B cell (primary cell): ENCODE results near the gene EME1. TPM values are rescaled to one million over a fixed set of nuclear protein-coding genes. Genes with fewer than 3 reads are reported as not detected.

Source experiments
- ATAC-seq: fragments of 200-7000 bp; cut with Tn5 transposase; one replicate; pipeline ENCODE4 v1.10.0; 2021; ENCODE audit warnings: low read depth, mild to moderate bottlenecking, moderate number of reproducible peaks, moderate library complexity
- CTCF ChIA-PET: fragments of 350-600 bp; sonication (Branson Sonifier 250); formaldehyde crosslinking; loops from one replicate; lab custom pipeline; 2021; ENCODE audit warnings: antibody characterized with exemption, inconsistent platforms; lab: Charles Lee
- POLR2A ChIA-PET: fragments of 350-600 bp; sonication (Branson Sonifier 250); formaldehyde crosslinking; loops from one replicate; lab custom pipeline; 2021; ENCODE audit warnings: antibody characterized with exemption; lab: Charles Lee
- DNase-seq: peaks from one replicate; pipeline ENCODE4 v3.0.0; 2013
- H2AFZ ChIP-seq: 2 replicates; pipeline ENCODE4 v1.6.1; 2012; ENCODE audit warnings: mild to moderate bottlenecking, low read depth, low read length; ENCODE audit not compliant: insufficient read depth, poor library complexity, severe bottlenecking
- H3K27ac ChIP-seq, 2 donors: 1 replicate in 1 of 2; 2 replicates in 1 of 2; pipeline ENCODE4 v1.5.1; 2012 to 2013; ENCODE audit warnings: low read length in 2 of 2, mild to moderate bottlenecking in 2 of 2, moderate library complexity in 1 of 2
- H3K27me3 ChIP-seq, 4 experiments: fragments of 200-600 bp in 1 of 4; sonication (generic) in 1 of 4; replicated peaks in 1 of 4; 1 replicate in 2 of 4; 2 replicates in 2 of 4; pipeline versions ENCODE4 v1.6.1 to v1.7.0; 2013 to 2016; ENCODE audit warnings: low read length in 3 of 4, mild to moderate bottlenecking in 2 of 4, mixed read lengths in 1 of 4, moderate library complexity in 1 of 4; ENCODE audit not compliant: insufficient read depth in 4 of 4, control insufficient read depth in 3 of 4; ENCODE audit errors: control extremely low read depth in 1 of 4
- H3K36me3 ChIP-seq, 2 experiments: replicated peaks in 1 of 2; 1 replicate in 1 of 2; 2 replicates in 1 of 2; pipeline versions ENCODE4 v1.6.1 to v1.7.1; 2013; ENCODE audit warnings: low read length in 1 of 2; ENCODE audit not compliant: insufficient read depth in 2 of 2, control insufficient read depth in 1 of 2; ENCODE audit errors: control extremely low read depth in 1 of 2, extremely low read depth in 1 of 2
- H3K4me1 ChIP-seq, 2 donors: fragments of 200-600 bp in 1 of 2; sonication (generic) in 1 of 2; 1 replicate in 1 of 2; 2 replicates in 1 of 2; pipeline versions ENCODE4 v1.5.1 to v1.6.1; 2013 to 2017; ENCODE audit warnings: low read length in 2 of 2; ENCODE audit not compliant: control insufficient read depth in 2 of 2, insufficient read depth in 2 of 2
- H3K4me2 ChIP-seq: replicated peaks from 2 replicates; pipeline ENCODE3; 2012; ENCODE audit warnings: mild to moderate bottlenecking, low read depth, low read length; ENCODE audit not compliant: poor library complexity, severe bottlenecking
- H3K4me3 ChIP-seq, 5 experiments: fragments of 200-600 bp in 1 of 5; sonication (generic) in 1 of 5; 1 replicate in 3 of 5; 2 replicates in 2 of 5; pipeline versions ENCODE4 v1.5.1 to v1.7.0; 2011 to 2016; ENCODE audit warnings: low read length in 4 of 5, mild to moderate bottlenecking in 4 of 5, low read depth in 2 of 5, control low read depth in 1 of 5, moderate library complexity in 1 of 5; ENCODE audit not compliant: insufficient read depth in 1 of 5; ENCODE audit errors: control extremely low read depth in 1 of 5, extremely low read depth in 1 of 5
- H3K79me2 ChIP-seq: fragments of 200-600 bp; sonication (generic); one replicate; pipeline ENCODE4 v1.6.0; 2016; ENCODE audit warnings: low read length; ENCODE audit not compliant: control insufficient read depth, insufficient read depth
- H3K9ac ChIP-seq: fragments of 200-600 bp; sonication (generic); 2 replicates; pipeline ENCODE4 v1.6.1; 2017; ENCODE audit warnings: mild to moderate bottlenecking, low read length, moderate library complexity
- H3K9me3 ChIP-seq, 3 donors: one replicate each; pipeline versions ENCODE4 v1.6.1 to v1.7.1; 2013; ENCODE audit warnings: low read length in 2 of 3; ENCODE audit not compliant: control insufficient read depth in 2 of 3, insufficient read depth in 1 of 3; ENCODE audit errors: control extremely low read depth in 1 of 3
- H4K20me1 ChIP-seq: 2 replicates; pipeline ENCODE4 v1.6.0; 2012; ENCODE audit warnings: mild to moderate bottlenecking, low read length; ENCODE audit not compliant: insufficient read depth, control insufficient read depth, poor library complexity, severe bottlenecking
- H3K27ac Mint-ChIP-seq: one replicate; pipeline ENCODE4 v1.8.0; 2021; ENCODE audit warnings: mixed read lengths
- H3K27me3 Mint-ChIP-seq: one replicate; pipeline ENCODE4 v1.8.0; 2021; ENCODE audit warnings: mixed read lengths
- H3K4me1 Mint-ChIP-seq: one replicate; pipeline ENCODE4 v1.8.0; 2021; ENCODE audit warnings: mixed read lengths
- H3K4me3 Mint-ChIP-seq: one replicate; pipeline ENCODE4 v1.8.0; 2021; ENCODE audit warnings: mixed read lengths
- H3K9me3 Mint-ChIP-seq: one replicate; pipeline ENCODE4 v1.8.0; 2022; ENCODE audit warnings: mixed read lengths; ENCODE audit not compliant: insufficient read depth
- CTCF ChIP-seq: fragments of 200-600 bp; IDR thresholded peaks from one replicate; pipeline ENCODE4 v1.8.0; 2022; ENCODE audit warnings: antibody characterized with exemption, mild to moderate bottlenecking
- EZH2 ChIP-seq: IDR thresholded peaks from 2 replicates; pipeline ENCODE4 v1.6.1; 2012; ENCODE audit warnings: borderline replicate concordance, low read depth, mild to moderate bottlenecking, moderate library complexity, low read length; ENCODE audit not compliant: insufficient read depth, poor library complexity, severe bottlenecking
- WGBS: methylation state at CpG from one replicate; pipeline ENCODE4 v1.1.5; 2013; ENCODE audit warnings: missing lambda C conversion rate; ENCODE audit not compliant: insufficient coverage; 5-methylcytosine and 5-hydroxymethylcytosine counted together
- intact Hi-C: fragments of 100-400 bp; cut with micrococcal nuclease; formaldehyde crosslinking; loops from one replicate; pipeline ENCODE4 v1.10.0; 2022
- polyA plus RNA-seq: library from polyadenylated mRNA; depleted of rRNA; stranded (reverse); fragments of >200 nt; gene quantifications from 2 replicates; pipeline ENCODE4 v1.2.3, GENCODE V29; 2012
- total RNA-seq, 2 donors: library from RNA; stranded (reverse); fragments of 120-200 nt in 1 of 2; gene quantifications; 1 replicate in 1 of 2; 2 replicates in 1 of 2; pipeline versions ENCODE4 v1.2.3 to v1.2.4, GENCODE V29; 2013 to 2022

The EME1 gene
- total and polyA plus RNA-seq, 2 donors (not counting 1 experiment from before 2014, with no cell fraction given): 1.6 to 2.3 TPM

- no peaks in the 10 kb centered on the region for H3K9me3 Mint-ChIP-seq
- H3K27me3 Mint-ChIP-seq: peaks cover 12% of the 10 kb centered on the region
- 85% methylated on average over 2 of the region's 3 CpGs for WGBS
- DNase-seq (no peak), ATAC-seq (no peak)
- H3K4me1 Mint-ChIP-seq: no peaks in the 10 kb centered on the region
- Histone ChIP-seq H3K4me2 (no peak overlapping the region), H3K27ac (no peak overlapping the region), H3K4me1 (no peaks in the 10 kb centered on the region), H3K9me3 (peaks cover 0 to 3% (median 0%) of the 10 kb centered on the region in 3 donors), H3K4me3 (no peak overlapping the region), H2AFZ (no peak overlapping the region), H3K27me3 (peaks cover 0 to 3% (median 0%) of the 10 kb centered on the region in 4 experiments), H3K79me2 (no peaks in the 10 kb centered on the region), H3K36me3 (no peaks in the 10 kb centered on the region), H3K9ac (no peak overlapping the region), H4K20me1 (no peaks in the 10 kb centered on the region)
- no peak overlapping the region for H3K27ac Mint-ChIP-seq
- H3K4me3 Mint-ChIP-seq: no peak overlapping the region
- CTCF ChIA-PET: no interaction called here
- TF ChIP-seq EZH2 (no peak), CTCF (no peak)
- intact Hi-C loops: no loop called here
- POLR2A ChIA-PET: no interaction called here
These were observed 43.3 kb upstream of the EME1 start for GRCh38 chr17:50329716-50330115.

GRCh38 chr17:50330151-50330775 lies 42.8 kb upstream of the EME1 start:
- no peaks in the 10 kb centered on the region for H3K79me2 ChIP-seq
- Mint-ChIP-seq H3K4me3 (no peak overlapping the region), H3K27me3 (peaks cover 12% of the 10 kb centered on the region)

More at GRCh38 chr17:50330151-50330775, 42.8 kb upstream of the EME1 start:
- Histone ChIP-seq H3K4me2 (no peak overlapping the region), H3K4me1 (no peaks in the 10 kb centered on the region), H3K9me3 (peaks cover 0 to 3% (median 0%) of the 10 kb centered on the region in 3 donors), H3K4me3 (no peak overlapping the region), H3K36me3 (no peaks in the 10 kb centered on the region), H3K27me3 (peaks cover 0 to 3% (median 0%) of the 10 kb centered on the region in 4 experiments), H4K20me1 (no peaks in the 10 kb centered on the region), H3K9ac (no peak overlapping the region), H2AFZ (no peak overlapping the region), H3K27ac (no peak overlapping the region)
- no peak for TF ChIP-seq CTCF
- no peak for TF ChIP-seq EZH2
- ChIA-PET CTCF (no interaction called here), POLR2A (no interaction called here)
- no peaks in the 10 kb centered on the region for H3K9me3 Mint-ChIP-seq
- no peak for ATAC-seq
- DNase-seq: no peak
- WGBS: 98% methylated on average over 8 of the region's 11 CpGs
- H3K27ac Mint-ChIP-seq: no peak overlapping the region
- H3K4me1 Mint-ChIP-seq: no peaks in the 10 kb centered on the region
- intact Hi-C loops: no loop called here
